ENCODE data around the gene TDRD5.

Gene TDRD5

GRCh38 chr1:179709841-179710329, 118.3 kb downstream of the TDRD5 start:
- DNase-seq = no peak
- peaks cover 8% of the 10 kb centered on the region for H3K9me3 ChIP-seq (ENCODE audit: severe bottlenecking)
- no peak overlapping the region for H3K27ac ChIP-seq
- no peaks in the 10 kb centered on the region for H3K36me3 ChIP-seq
- no peak overlapping the region for H3K4me3 ChIP-seq (ENCODE audit: low read depth, low read length)
- TF ChIP-seq CTCF (IDR thresholded peaks at IDR 0.05; ENCODE audit: low read depth, low read length) = no peak
- H3K27me3 ChIP-seq (ENCODE audit: insufficient read depth, low read depth, severe bottlenecking) = no peaks in the 10 kb centered on the region

- no peaks in the 10 kb centered on the region for H3K27me3 ChIP-seq (ENCODE audit: insufficient read depth, low read depth, severe bottlenecking)
- TF ChIP-seq CTCF (IDR thresholded peaks at IDR 0.05; ENCODE audit: low read depth, low read length) = no peak
- no peak for DNase-seq
- peaks cover 34% of the 10 kb centered on the region for H3K9me3 ChIP-seq (ENCODE audit: severe bottlenecking)
- no peak overlapping the region for H3K27ac ChIP-seq
- H3K36me3 ChIP-seq = no peaks in the 10 kb centered on the region
- H3K4me3 ChIP-seq (ENCODE audit: low read depth, low read length) = no peak overlapping the region
Measured at GRCh38 chr1:179714159-179714558, 122.5 kb downstream of the TDRD5 start.

GRCh38 chr1:179714623-179715022, 123.0 kb downstream of the TDRD5 start:
- TF ChIP-seq CTCF (IDR thresholded peaks at IDR 0.05; ENCODE audit: low read depth, low read length) = no peak
- no peak for DNase-seq
- Histone ChIP-seq H3K9me3 (ENCODE audit: severe bottlenecking) (peaks cover 38% of the 10 kb centered on the region), H3K36me3 (no peaks in the 10 kb centered on the region), H3K4me3 (ENCODE audit: low read depth, low read length) (no peak overlapping the region), H3K27ac (no peak overlapping the region), H3K27me3 (ENCODE audit: insufficient read depth, low read depth, severe bottlenecking) (no peaks in the 10 kb centered on the region)

GRCh38 chr1:179719272-179719671, 127.6 kb downstream of the TDRD5 start:
- Histone ChIP-seq H3K36me3 (no peaks in the 10 kb centered on the region), H3K27me3 (ENCODE audit: insufficient read depth, low read depth, severe bottlenecking) (no peaks in the 10 kb centered on the region), H3K9me3 (ENCODE audit: severe bottlenecking) (peaks cover 44% of the 10 kb centered on the region), H3K27ac (no peak overlapping the region), H3K4me3 (ENCODE audit: low read depth, low read length) (no peak overlapping the region)
- no peak for DNase-seq
- no peak for TF ChIP-seq CTCF (IDR thresholded peaks at IDR 0.05; ENCODE audit: low read depth, low read length)

- no peak overlapping the region for H3K4me3 ChIP-seq (ENCODE audit: low read depth, low read length)
- H3K36me3 ChIP-seq = no peaks in the 10 kb centered on the region
- no peak for TF ChIP-seq CTCF (IDR thresholded peaks at IDR 0.05; ENCODE audit: low read depth, low read length)
- H3K27me3 ChIP-seq (ENCODE audit: insufficient read depth, low read depth, severe bottlenecking) = no peaks in the 10 kb centered on the region
- DNase-seq = no peak
- no peak overlapping the region for H3K27ac ChIP-seq
- H3K9me3 ChIP-seq (ENCODE audit: severe bottlenecking) = no peaks in the 10 kb centered on the region
Measured at GRCh38 chr1:179728271-179728670, 136.6 kb downstream of the TDRD5 start.

GRCh38 chr1:179729881-179730280, 138.2 kb downstream of the TDRD5 start:
- H3K9me3 ChIP-seq (ENCODE audit: severe bottlenecking) = no peaks in the 10 kb centered on the region
- H3K27ac ChIP-seq = no peak overlapping the region
- no peaks in the 10 kb centered on the region for H3K27me3 ChIP-seq (ENCODE audit: insufficient read depth, low read depth, severe bottlenecking)
- H3K4me3 ChIP-seq (ENCODE audit: low read depth, low read length) = no peak overlapping the region
- DNase-seq = no peak
- H3K36me3 ChIP-seq = no peaks in the 10 kb centered on the region
- TF ChIP-seq CTCF (IDR thresholded peaks at IDR 0.05; ENCODE audit: low read depth, low read length) = no peak

All from WERI-Rb-1 (cell line).